HG02623 (cell line): ENCODE measurements around the gene AWAT2.

ENCODE experiments used
- ATAC-seq: cut with Tn5 transposase; IDR thresholded peaks from one replicate; pipeline ENCODE4 v1.9.1; 2021; ENCODE audit warnings: moderate library complexity; ENCODE audit not compliant: unreplicated experiment

AWAT2 gene

DNA sequence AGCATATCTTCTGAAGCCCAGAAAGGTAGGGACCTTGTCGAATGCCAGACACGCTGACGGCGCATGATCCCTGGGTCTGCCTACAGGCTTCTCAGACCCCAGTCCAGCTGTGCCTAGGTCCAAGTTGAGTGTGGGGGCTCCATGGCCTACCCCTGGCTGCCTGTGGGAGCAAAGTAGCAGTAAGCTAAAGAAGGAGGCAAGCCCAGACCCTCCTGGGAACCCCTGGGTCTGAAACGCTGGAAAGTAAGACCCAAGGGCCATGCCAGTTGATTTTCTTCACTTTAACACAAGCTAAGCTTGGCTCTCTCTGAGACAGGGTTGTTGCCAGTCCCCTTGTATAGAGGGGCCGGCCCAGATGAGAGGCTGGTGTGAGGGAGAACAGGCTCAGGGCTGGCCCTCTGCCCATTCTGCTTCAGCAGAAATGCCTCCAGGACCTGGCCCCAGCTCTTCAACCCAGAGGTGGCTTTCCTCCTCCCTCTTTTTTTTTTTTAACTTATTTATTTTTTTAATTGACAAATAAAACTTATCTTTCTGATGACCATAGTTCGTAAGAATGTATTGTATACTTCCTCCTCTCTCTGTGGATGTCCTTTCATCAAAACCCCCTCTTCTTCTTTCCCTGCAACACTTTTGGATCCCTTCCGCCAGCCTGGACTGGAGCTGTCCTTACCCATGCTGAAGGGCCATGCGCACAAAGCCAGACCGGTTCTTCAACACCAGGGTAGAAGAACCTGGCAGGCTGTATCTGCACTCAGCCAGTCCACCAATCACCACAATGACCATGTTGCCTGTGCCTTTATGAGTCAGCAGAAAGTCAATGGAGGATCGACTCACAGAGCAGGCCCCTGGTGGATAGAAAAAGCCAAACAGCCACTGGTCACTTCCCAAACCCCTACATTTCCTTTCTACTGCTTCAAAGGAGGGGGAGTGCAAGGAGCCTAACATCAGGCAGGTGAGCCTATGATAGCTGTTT is 7.1 kb downstream of the AWAT2 start:
- no peak for ATAC-seq

DNA sequence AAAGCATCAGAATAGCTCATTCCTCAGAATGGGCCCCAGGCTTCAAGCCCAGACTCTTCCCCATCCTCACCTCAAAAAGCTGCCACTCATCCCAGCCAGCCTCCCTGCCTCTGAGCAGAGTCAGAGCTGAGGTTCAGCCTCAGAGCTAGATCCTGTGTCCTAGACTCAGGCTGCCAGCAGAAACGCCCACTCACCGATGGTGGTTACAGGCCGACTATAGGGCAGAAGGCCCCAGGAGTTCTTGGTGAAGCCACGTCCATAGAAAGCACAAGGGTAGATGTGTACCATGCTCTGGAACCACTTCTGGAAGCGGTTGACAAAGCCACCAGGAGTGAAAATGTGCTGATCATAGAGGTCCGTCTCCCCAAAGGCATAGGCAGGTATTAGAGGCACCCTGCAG is 7.7 kb downstream of the AWAT2 start:
- ATAC-seq = no peak

GRCh38 chrX:70039758-70040157 is 10.0 kb downstream of the AWAT2 start:
- no peak for ATAC-seq

- ATAC-seq = no peak
Measured at GRCh38 chrX:70038951-70039350, 10.8 kb downstream of the AWAT2 start.

- no peak for ATAC-seq
Measured at GRCh38 chrX:70038515-70038914, 11.2 kb downstream of the AWAT2 start.

DNA sequence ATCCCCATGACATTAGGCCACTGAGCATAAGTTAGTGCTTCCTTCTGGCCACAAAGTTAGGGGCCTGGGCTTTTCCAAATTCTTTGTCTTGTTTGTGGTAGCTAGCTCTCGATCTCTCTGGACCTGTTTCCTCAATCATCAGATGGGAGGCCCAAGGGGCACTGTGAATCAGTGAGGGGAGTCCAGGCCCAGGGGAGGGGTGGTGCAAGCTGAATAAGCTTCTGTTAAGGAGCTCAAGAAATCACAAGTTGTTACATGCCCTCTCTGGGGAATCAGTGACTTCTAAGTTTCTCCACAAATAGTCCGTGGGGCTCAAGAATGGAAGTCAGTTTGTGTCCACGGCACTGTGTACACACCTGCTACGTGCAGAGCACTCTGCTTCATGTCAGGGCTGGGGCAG is 15.1 kb downstream of the AWAT2 start:
- no peak for ATAC-seq

- peak; percentile 71 for ATAC-seq
Measured at GRCh38 chrX:70033348-70034051, 16.2 kb downstream of the AWAT2 start.

- ATAC-seq = no peak
Measured at GRCh38 chrX:70032792-70033191, 16.9 kb downstream of the AWAT2 start.

DNA sequence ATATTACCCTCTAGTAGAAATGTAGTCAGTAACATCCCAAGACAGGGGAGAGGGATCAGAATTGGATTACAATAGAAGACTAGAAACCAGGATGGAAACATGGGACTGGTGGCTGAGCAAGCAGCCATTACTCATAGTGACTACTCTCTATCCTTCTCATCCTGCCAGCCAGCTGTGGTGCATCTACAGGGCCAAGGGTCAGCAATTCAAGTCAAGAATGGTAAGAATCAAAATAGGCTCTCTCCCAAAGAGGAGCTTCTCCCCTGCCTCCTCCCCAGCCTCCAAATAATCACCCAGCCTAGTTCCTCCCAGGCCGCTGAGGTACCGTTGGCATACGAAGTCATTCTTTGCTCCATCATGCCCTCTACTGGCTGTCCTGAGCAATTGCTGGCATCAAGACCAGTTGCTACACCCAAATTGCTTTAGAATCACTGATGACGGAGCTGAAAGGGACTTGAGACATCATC is 19.4 kb downstream of the AWAT2 start:
- peak; percentile 51 for ATAC-seq

DNA sequence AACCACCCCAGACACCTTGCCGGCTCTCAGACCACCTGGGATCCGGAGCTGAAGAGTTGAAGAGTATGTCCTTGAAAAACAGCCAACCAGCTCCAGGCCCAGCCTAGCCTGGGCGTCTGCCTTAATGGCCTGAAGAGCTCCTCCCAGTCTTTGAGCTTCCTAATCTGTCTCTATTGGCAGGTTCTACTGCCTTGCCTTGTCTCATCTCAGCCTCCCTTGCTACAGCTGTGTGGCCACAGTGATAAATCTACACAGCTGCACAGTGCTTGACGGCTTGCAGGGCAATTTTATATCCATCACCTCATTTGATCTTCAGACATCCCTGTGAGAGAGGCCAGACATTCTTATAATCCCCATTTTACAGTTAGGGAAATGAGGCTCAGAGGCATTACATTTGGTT is 19.9 kb downstream of the AWAT2 start:
- ATAC-seq = no peak

- ATAC-seq = no peak
Measured at GRCh38 chrX:70026851-70027200, 22.9 kb downstream of the AWAT2 start.

DNA sequence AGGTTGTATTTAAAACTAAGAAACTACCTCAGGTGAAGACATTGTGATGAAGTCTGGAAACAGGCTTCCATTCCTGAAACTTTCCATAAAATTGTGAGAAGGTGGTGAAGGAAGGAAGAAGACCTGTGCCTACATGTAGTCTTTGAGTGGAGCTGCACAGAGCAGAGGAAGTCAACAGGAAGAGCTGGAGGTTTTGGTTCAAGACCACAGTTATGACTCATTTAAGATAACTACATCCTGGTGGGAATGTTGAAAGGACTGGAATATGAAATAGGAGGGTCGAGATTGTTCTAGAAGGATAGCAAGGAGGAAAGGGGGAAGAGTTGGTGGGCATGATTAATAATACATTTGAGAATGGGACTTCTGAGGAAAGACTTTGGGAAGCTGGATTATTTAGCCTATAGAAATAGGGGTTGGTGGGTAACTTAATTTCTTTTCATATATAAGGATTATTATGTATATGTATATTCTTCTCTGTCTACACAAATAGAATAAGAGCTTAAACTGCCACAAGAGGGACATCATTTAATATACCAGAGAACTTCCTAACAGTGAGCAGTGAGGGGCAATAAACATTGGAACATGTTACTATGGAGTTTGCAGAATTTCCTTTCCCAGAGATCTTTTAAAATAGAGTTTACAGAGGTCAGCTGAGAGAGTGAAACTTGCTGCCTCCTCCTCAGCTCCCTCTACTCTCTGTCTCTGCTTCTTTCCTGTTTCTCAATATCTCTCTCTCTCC is 23.5 kb downstream of the AWAT2 start:
- no peak for ATAC-seq

DNA sequence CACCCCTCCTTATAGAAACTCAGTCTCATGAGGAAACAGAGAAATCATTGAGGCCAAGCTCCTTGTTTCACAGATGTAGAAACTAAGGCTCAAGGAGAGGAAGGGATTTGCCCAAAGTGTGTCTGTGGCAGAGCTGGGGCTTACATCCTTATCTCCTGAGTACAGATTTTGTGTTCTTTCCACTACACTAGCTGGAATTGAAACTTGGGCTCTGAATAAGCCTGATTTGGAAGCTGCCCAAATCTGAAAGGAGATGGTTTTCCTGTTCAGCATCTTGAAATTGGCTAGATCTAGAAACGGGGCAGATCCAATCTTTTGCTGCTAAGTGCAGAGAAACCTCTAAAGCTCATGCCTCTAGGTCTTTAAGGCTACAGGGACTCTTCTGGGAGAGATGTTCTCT is 24.3 kb downstream of the AWAT2 start:
- ATAC-seq = no peak

- no peak for ATAC-seq
Measured at GRCh38 chrX:70022616-70023015, 27.1 kb downstream of the AWAT2 start.

GRCh38 chrX:70016513-70016912 is 33.2 kb downstream of the AWAT2 start:
- ATAC-seq = no peak

DNA sequence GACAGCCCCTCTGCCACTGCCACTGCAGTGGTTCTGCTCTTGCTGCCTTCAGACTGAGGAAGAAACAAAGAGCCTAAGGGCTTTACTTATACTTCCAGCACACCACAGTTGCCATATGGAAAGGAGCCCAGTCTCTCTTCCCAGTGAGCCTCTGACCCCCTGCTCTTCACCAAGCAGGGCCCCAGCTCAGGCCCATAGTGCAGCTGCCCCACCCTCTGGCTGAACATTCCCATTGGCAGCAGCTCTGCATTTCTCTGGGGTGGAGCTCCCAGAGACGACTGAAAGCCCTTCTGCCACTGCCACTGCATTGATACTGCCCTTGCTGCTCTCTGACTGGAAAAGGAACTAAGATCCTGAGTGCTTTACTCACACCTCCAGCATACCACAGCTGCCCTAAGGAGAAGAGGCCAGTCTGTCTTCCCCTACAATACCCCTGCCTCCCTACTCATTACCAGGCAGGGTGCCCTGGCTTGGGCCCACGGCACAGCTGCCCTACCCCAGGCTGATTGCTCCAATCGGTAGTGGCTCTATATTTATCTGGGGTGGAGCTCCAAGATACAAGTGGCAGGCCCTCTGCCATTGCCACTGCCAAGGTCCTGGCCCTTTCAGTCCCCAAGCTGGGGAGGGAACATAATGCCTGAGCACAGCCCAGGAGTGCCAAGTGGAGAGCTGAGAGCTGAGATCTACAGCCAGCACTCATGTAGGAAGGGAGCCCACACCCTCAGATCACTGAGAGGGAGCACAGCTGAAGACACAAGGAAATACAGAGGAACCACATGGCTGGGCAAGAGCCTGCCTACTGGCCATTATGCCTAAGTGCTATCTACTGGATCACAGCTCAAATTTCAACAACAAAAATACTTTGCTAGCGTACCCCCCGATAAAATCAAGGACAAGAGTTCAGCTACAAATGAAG is 36.0 kb downstream of the AWAT2 start:
- no peak for ATAC-seq

- no peak for ATAC-seq
Measured at GRCh38 chrX:70012756-70013155, 37.0 kb downstream of the AWAT2 start.

- no peak for ATAC-seq
Measured at GRCh38 chrX:70009970-70010369, 39.8 kb downstream of the AWAT2 start.

- no peak for ATAC-seq
Measured at GRCh38 chrX:70009049-70009448, 40.7 kb downstream of the AWAT2 start.

- ATAC-seq = no peak
Measured at GRCh38 chrX:70007946-70008345, 41.8 kb downstream of the AWAT2 start.
